MCF 10A (cell line): ENCODE results near the gene IVL. TPM values are rescaled to one million over a fixed set of nuclear protein-coding genes. Genes with fewer than 3 reads are reported as not detected.

Experiments used
- BruUV-seq: library from RNA; stranded (reverse); fragments of 400-500 nt; replicated peaks from 2 replicates; lab custom pipeline; 2021; lab: Mats Ljungman, UMichigan
- CTCF ChIA-PET: fragments of 300-600 bp; sonication (Branson Sonifier 250); formaldehyde crosslinking; extraction: SDS; loops from one replicate; lab custom pipeline; 2021; ENCODE audit warnings: antibody characterized with exemption, inconsistent platforms; lab: Yijun Ruan, JAX
- POLR2A ChIA-PET: fragments of 300-600, 350-650 bp; sonication (Branson Sonifier 250); formaldehyde crosslinking; extraction: SDS; loops from one replicate; lab custom pipeline; 2020; ENCODE audit warnings: antibody characterized with exemption, inconsistent platforms; lab: Yijun Ruan, JAX
- DNase-seq: peaks from one replicate; pipeline ENCODE4 v3.0.0-alpha.2; 2018; ENCODE audit not compliant: unreplicated experiment
- H3K27ac Mint-ChIP-seq: one replicate; pipeline ENCODE4 v1.8.0; 2022; ENCODE audit warnings: mild to moderate bottlenecking, low read depth, mixed read lengths; ENCODE audit not compliant: unreplicated experiment
- H3K27me3 Mint-ChIP-seq: one replicate; pipeline ENCODE4 v1.8.0; 2022; ENCODE audit warnings: mixed read lengths; ENCODE audit not compliant: insufficient read depth, unreplicated experiment
- H3K36me3 Mint-ChIP-seq: one replicate; pipeline ENCODE4 v1.8.0; 2022; ENCODE audit warnings: mild to moderate bottlenecking, moderate library complexity, mixed read lengths; ENCODE audit not compliant: insufficient read depth, unreplicated experiment
- H3K4me1 Mint-ChIP-seq: one replicate; pipeline ENCODE4 v1.8.0; 2022; ENCODE audit warnings: mixed read lengths; ENCODE audit not compliant: insufficient read depth, unreplicated experiment
- H3K4me3 Mint-ChIP-seq: one replicate; pipeline ENCODE4 v1.8.0; 2022; ENCODE audit warnings: mild to moderate bottlenecking, moderate library complexity, mixed read lengths; ENCODE audit not compliant: unreplicated experiment
- H3K9me3 Mint-ChIP-seq: one replicate; pipeline ENCODE4 v1.8.0; 2022; ENCODE audit warnings: mixed read lengths; ENCODE audit not compliant: unreplicated experiment
- CTCF ChIP-seq: fragments of 200-600 bp; IDR thresholded peaks from one replicate; pipeline ENCODE4 v1.8.0; 2022; ENCODE audit warnings: antibody characterized with exemption, mild to moderate bottlenecking; ENCODE audit not compliant: unreplicated experiment
- intact Hi-C: fragments of 100-400 bp; cut with micrococcal nuclease; formaldehyde crosslinking; loops from 2 replicates; pipeline ENCODE4 v1.14.1; 2022
- total RNA-seq: library from RNA; stranded (reverse); gene quantifications from 2 replicates; pipeline ENCODE4 v1.2.3, GENCODE V29; 2022

IVL gene
- total RNA-seq, 1 experiment from 2014 or later, result 0.33 TPM

DNA sequence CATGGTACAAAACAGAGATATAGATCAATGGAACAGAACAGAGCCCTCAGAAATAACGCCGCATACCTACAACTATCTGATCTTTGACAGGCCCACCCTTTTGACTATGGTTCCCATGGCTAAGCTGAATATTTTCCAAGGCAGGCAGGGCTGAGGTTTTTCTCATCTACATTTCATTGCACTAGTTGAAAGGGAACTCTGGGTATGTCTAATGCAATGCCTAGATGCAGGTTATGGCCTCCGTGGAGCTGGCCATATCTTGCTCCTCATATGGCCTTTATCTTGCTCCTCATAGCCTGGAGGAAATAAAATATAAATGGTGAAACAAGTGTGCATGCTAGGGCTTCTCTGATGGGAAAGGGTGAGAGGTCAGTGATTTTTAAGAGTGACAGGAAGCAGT is 49.2 kb downstream of the IVL start:
- no peaks in the 10 kb centered on the region for H3K9me3 Mint-ChIP-seq
- H3K27ac Mint-ChIP-seq, result no peak overlapping the region
- CTCF ChIA-PET, result interaction anchor here (0.6 to 1.0 kb wide), 2 partner anchors 38 to 553 kb away, joined by 3 read pairs; no protein-coding TSS in a partner anchor
- no peaks in the 10 kb centered on the region for H3K27me3 Mint-ChIP-seq
- BruUV-seq, result no TSS peak
- no peaks in the 10 kb centered on the region for H3K36me3 Mint-ChIP-seq
- peaks cover 29% of the 10 kb centered on the region for H3K4me1 Mint-ChIP-seq
- H3K4me3 Mint-ChIP-seq, result no peak overlapping the region
- intact Hi-C loops, result no loop called here
- DNase-seq, result no peak
- no peak for TF ChIP-seq CTCF
- POLR2A ChIA-PET, result no interaction called here

GRCh38 chr1:152959273-152959672 is 50.9 kb downstream of the IVL start:
- no TSS peak for BruUV-seq
- POLR2A ChIA-PET, result interaction anchor here (0.5 kb wide), 1 partner anchor 405 kb away, joined by 3 read pairs; no protein-coding TSS in a partner anchor
- H3K9me3 Mint-ChIP-seq, result no peaks in the 10 kb centered on the region
- CTCF ChIA-PET, result interaction anchor here (1.0 kb wide), 1 partner anchor 33 kb away, joined by 3 read pairs; no protein-coding TSS in a partner anchor
- H3K27me3 Mint-ChIP-seq, result no peaks in the 10 kb centered on the region
- H3K36me3 Mint-ChIP-seq, result no peaks in the 10 kb centered on the region
- no peak overlapping the region for H3K4me3 Mint-ChIP-seq
- intact Hi-C loops, result no loop called here
- H3K27ac Mint-ChIP-seq, result no peak overlapping the region
- H3K4me1 Mint-ChIP-seq, result peaks cover 13% of the 10 kb centered on the region
- TF ChIP-seq CTCF, result no peak
- DNase-seq, result no peak

- DNase-seq, result no peak
- intact Hi-C loops, result no loop called here
- Mint-ChIP-seq H3K9me3 (no peaks in the 10 kb centered on the region), H3K4me1 (peaks cover 7% of the 10 kb centered on the region), H3K27ac (no peak overlapping the region), H3K27me3 (no peaks in the 10 kb centered on the region), H3K4me3 (no peak overlapping the region), H3K36me3 (no peaks in the 10 kb centered on the region)
- BruUV-seq, result no TSS peak
- TF ChIP-seq CTCF, result no peak
- ChIA-PET CTCF (interaction anchor here (1.0 to 1.5 kb wide), 2 partner anchors 34 to 232 kb away, joined by 3 to 5 read pairs; no protein-coding TSS in a partner anchor), POLR2A (interaction anchor here (0.5 to 0.9 kb wide), 3 partner anchors 29 to 245 kb away, joined by 3 read pairs; no protein-coding TSS in a partner anchor)
Observed at GRCh38 chr1:152959801-152960451, 51.6 kb downstream of the IVL start.

DNA sequence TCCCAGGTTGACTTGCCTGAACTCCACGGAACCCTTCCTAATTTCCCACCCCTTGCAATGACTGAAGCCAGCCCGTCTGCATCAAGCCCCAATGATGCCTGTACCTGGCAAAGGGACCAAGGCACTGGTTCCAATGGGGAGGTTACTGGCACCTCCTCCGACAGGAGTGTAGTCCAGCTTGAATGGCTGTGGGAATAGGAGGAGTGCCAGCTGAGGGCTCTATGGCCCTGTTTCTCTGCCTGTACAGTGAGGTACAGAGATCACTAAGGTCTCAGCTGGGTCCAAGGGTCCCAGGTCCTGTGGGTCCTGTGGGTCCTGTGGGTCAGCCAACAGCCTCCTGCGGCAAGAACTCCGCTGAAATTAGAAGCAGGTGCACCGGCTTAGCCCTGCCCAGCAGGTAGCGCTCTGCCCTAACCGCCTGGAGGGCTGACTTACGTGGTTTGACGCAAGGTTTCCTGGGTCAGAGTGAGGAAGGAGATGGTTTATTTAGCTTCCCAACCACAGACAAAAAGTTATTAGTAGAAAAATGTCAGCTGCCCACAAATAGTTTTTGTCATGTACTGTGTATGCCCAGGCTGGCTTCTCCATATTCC is 52.2 kb downstream of the IVL start:
- no peak overlapping the region for H3K27ac Mint-ChIP-seq
- no TSS peak for BruUV-seq
- TF ChIP-seq CTCF, result no peak
- ChIA-PET CTCF (interaction anchor here (1.0 to 1.5 kb wide), 2 partner anchors 34 to 232 kb away, joined by 3 to 5 read pairs; no protein-coding TSS in a partner anchor), POLR2A (interaction anchor here (0.5 to 0.9 kb wide), 3 partner anchors 28 to 244 kb away, joined by 3 read pairs; no protein-coding TSS in a partner anchor)
- no peak overlapping the region for H3K4me3 Mint-ChIP-seq
- H3K9me3 Mint-ChIP-seq, result no peaks in the 10 kb centered on the region
- no peaks in the 10 kb centered on the region for H3K27me3 Mint-ChIP-seq
- H3K4me1 Mint-ChIP-seq, result peaks cover 5% of the 10 kb centered on the region
- H3K36me3 Mint-ChIP-seq, result no peaks in the 10 kb centered on the region
- intact Hi-C loops, result no loop called here
- DNase-seq, result no peak
